Mucosa of rectum (tissue), 2 donors: ENCODE results near the gene SSX2IP.
"Not testable (repeated sequence)": the region's sequence is repeated elsewhere in the genome, so short reads cannot be mapped to it uniquely, and the experiment has no call there.

ENCODE experiments used
- H3K27ac ChIP-seq, 2 donors: one replicate each; pipeline ENCODE4 v1.7.0; 2013; ENCODE audit warnings: inconsistent platforms in 2 of 2, low read depth in 2 of 2, low read length in 2 of 2
- H3K27me3 ChIP-seq, 2 donors: one replicate each; pipeline ENCODE4 v1.7.0; 2013; ENCODE audit warnings: low read length in 2 of 2; ENCODE audit not compliant: control insufficient read depth in 2 of 2, insufficient read depth in 2 of 2
- H3K36me3 ChIP-seq, 2 donors: one replicate each; pipeline ENCODE4 v1.7.0; 2013; ENCODE audit warnings: low read length in 2 of 2; ENCODE audit not compliant: control insufficient read depth in 2 of 2, insufficient read depth in 2 of 2
- H3K4me1 ChIP-seq, 2 donors: one replicate each; pipeline ENCODE4 v1.7.0; 2013; ENCODE audit warnings: low read length in 2 of 2, mild to moderate bottlenecking in 1 of 2; ENCODE audit not compliant: control insufficient read depth in 2 of 2, insufficient read depth in 2 of 2
- H3K4me3 ChIP-seq, 2 donors: one replicate each; pipeline ENCODE4 v1.7.0; 2013; ENCODE audit warnings: low read length in 2 of 2
- H3K9ac ChIP-seq, 2 donors: one replicate each; pipeline ENCODE4 v1.7.0; 2013; ENCODE audit warnings: low read length in 2 of 2, low read depth in 1 of 2, mild to moderate bottlenecking in 1 of 2
- H3K9me3 ChIP-seq, 2 donors: one replicate each; pipeline ENCODE4 v1.7.0; 2013; ENCODE audit warnings: low read length in 2 of 2; ENCODE audit not compliant: control insufficient read depth in 2 of 2
- donor health status: healthy.
- donor health status: Normal muscosa, but diverticular disease.

The SSX2IP gene, protein sequence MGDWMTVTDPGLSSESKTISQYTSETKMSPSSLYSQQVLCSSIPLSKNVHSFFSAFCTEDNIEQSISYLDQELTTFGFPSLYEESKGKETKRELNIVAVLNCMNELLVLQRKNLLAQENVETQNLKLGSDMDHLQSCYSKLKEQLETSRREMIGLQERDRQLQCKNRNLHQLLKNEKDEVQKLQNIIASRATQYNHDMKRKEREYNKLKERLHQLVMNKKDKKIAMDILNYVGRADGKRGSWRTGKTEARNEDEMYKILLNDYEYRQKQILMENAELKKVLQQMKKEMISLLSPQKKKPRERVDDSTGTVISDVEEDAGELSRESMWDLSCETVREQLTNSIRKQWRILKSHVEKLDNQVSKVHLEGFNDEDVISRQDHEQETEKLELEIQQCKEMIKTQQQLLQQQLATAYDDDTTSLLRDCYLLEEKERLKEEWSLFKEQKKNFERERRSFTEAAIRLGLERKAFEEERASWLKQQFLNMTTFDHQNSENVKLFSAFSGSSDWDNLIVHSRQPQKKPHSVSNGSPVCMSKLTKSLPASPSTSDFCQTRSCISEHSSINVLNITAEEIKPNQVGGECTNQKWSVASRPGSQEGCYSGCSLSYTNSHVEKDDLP

DNA sequence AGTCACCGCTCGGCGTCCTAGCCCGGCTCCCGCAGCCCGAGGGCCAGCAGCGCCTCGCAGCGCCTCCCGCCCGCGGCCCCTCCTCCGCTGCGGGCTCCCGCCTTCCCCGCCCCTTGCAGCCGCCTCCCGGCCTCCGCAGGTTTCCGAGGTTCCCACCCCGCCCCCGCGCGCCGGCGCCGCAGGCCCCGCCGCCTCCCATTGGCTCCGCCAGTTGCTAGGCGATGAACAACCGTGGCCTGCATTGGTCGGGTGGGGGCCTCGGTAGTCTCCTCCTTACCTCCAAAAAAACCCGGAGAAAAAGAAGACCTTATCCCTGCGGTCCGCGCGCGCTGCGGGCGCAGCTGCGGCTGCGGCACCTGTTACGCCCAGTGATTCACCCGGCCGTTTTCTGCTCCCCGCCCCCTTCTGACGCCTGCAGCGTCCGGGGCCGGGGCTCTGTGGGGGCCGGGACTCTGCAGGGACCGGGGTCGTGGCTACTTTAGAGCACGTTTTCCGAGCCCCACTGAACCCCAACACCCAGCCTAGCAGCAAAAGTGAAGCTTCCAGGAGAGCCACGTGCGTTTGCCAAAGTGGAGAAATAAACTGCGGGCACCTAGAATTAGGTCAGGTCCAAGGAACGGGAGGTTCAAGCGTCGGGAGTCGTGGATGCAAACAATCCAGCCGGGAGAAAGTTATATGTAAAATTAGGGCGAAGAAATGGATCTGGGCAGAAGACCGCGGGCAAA is at the start of gene SSX2IP:
SSX2IP (minus strand) TSS at position 65 of the 725 bp plus-strand sequence. CDS start 19,242 bp downstream, outside the sequence.
- Histone ChIP-seq H3K36me3 (no peaks in the 10 kb centered on the region), H3K27me3 (no peaks in the 10 kb centered on the region), H3K4me3 (peak within 1 kb of the TSS; percentile 84 to 87), H3K4me1 (peaks cover 8 to 12% of the 10 kb centered on the region in 2 donors), H3K9me3 (no peaks in the 10 kb centered on the region), H3K27ac (peak within 1 kb of the TSS; percentile 81 to 85), H3K9ac (peak within 1 kb of the TSS; percentile 80 to 82)

DNA sequence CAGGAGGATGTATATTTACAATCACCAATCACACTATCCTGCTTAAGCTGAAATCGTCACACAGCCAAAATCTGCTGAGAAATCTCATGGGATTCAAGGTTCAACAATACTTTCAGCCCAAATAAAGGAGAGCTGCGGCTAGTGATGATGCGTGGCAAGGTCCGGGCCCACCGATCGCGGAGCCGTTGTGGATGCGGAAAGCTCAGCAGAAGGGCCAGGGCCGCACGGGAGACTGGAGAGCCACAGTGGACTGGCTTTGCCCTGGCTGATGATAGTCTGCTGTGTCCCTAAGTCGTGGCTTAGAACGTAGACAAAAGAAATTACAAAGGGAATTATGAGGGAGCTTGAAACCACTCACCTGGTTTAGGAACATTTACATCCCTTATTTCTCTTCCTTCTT is 48.0 kb upstream of the SSX2IP start:
- no peaks in the 10 kb centered on the region for H3K36me3 ChIP-seq
- no peak overlapping the region for H3K27ac ChIP-seq
- H3K27me3 ChIP-seq = no peaks in the 10 kb centered on the region
- no peaks in the 10 kb centered on the region for H3K9me3 ChIP-seq
- no peaks in the 10 kb centered on the region for H3K4me1 ChIP-seq
- H3K4me3 ChIP-seq = no peak overlapping the region
- no peak overlapping the region for H3K9ac ChIP-seq

DNA sequence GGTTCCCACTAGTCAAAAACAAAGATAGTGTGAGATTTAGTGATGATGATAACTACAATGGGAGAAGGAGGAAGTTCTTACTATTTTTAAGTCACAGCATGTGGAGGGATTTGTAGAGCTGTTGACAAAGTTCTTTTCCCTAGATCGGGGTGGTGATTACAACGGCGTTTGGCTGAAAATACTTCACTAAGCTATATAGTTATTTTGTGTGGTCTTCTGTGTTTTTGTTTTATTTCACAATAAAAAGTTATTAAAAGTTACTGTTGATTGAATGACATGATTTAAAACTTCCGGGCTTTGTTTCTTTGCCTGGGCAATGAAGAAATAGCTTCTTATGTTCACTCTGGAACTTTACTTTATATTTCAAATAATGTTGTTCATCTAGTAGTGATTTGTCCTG is 47.3 kb upstream of the SSX2IP start:
- no peaks in the 10 kb centered on the region for H3K27me3 ChIP-seq
- H3K4me1 ChIP-seq = no peaks in the 10 kb centered on the region
- H3K4me3 ChIP-seq = no peak overlapping the region
- no peak overlapping the region for H3K9ac ChIP-seq
- H3K9me3 ChIP-seq = no peaks in the 10 kb centered on the region
- no peaks in the 10 kb centered on the region for H3K36me3 ChIP-seq
- no peak overlapping the region for H3K27ac ChIP-seq

DNA sequence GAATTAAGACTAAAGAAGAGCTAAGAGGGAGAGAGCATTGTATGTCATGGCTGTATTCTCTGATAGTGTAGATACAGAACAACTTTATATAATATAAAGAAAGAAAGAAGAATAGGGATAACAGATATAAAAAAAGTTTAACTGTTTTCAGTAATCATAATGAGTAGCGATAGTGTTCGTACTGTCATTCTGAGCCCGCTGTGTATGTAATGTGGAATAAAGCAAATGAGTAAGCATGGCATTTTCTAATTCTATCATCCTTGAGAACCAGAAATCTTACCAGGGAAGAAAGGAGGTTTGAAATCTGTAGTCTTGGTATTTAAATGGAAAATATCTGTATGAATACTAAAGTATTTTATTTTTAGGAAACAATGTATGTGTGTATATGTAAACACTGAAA is 46.7 kb upstream of the SSX2IP start:
- H3K27ac ChIP-seq = no peak overlapping the region
- no peak overlapping the region for H3K9ac ChIP-seq
- H3K9me3 ChIP-seq = no peaks in the 10 kb centered on the region
- H3K27me3 ChIP-seq = no peaks in the 10 kb centered on the region
- no peaks in the 10 kb centered on the region for H3K36me3 ChIP-seq
- H3K4me3 ChIP-seq = no peak overlapping the region
- no peaks in the 10 kb centered on the region for H3K4me1 ChIP-seq

DNA sequence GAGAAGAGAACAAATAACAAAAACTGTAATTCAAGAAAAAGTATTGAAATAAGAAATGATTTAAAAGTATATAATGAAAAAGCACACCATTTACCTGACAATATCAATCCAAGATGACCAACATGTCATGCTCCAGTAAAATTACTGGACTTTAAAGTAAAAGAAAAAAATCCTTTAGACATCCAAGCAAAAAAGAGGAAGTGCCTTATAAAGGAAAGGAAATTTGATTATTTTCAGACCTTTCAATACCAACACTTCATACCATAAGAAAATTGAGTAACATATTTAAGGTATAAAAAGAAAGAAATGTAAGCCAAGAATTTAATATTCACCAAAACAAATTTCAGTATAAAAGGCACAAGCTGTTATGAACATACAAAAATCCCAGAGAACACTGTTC is 46.2 kb upstream of the SSX2IP start:
- Histone ChIP-seq H3K4me3 (no peak overlapping the region), H3K9me3 (no peaks in the 10 kb centered on the region), H3K4me1 (no peaks in the 10 kb centered on the region), H3K27me3 (no peaks in the 10 kb centered on the region), H3K36me3 (no peaks in the 10 kb centered on the region), H3K27ac (no peak overlapping the region), H3K9ac (no peak overlapping the region)

DNA sequence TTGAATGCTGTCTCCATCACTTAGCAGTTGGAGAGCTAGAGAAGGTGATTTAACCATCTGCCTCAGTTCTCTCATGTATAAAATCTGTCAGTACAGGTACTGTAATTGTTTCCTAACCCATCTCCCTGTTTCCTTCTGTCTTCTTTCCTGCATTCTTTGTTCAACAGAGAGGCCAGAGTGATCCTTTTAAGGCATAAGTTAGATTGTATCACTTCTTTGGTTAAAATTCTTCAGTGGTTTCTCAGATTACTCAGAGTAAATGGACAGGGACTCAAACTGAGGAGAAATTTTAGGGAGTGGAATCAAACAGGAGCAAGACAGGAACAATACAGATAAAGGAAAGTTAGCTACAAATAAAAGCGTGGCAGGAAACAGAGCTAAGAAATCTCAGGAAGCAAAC is 45.2 kb upstream of the SSX2IP start:
- no peaks in the 10 kb centered on the region for H3K36me3 ChIP-seq
- no peak overlapping the region for H3K4me3 ChIP-seq
- H3K9ac ChIP-seq = no peak overlapping the region
- no peaks in the 10 kb centered on the region for H3K9me3 ChIP-seq
- no peaks in the 10 kb centered on the region for H3K27me3 ChIP-seq
- no peaks in the 10 kb centered on the region for H3K4me1 ChIP-seq
- no peak overlapping the region for H3K27ac ChIP-seq

DNA sequence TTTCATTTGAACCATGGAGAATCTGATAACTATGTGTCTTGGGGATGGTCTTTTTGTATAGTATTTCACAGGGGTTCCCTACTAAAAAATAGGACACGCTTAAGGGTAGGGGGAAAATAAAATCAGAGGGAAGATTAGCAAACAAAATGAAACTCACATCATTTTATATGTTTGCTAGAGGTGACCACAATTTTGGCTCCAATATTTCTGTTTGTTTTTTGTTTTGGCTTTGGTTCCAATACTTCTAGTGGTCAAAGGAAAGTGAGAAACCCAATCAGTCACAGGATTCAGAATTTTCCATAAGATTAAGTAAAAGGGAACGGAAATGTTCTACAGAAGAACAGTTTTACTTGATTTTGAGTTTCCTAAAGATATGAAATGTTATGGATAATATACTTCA is 42.3 kb upstream of the SSX2IP start:
- Histone ChIP-seq H3K9me3 (no peaks in the 10 kb centered on the region), H3K27me3 (no peaks in the 10 kb centered on the region), H3K27ac (no peak overlapping the region), H3K9ac (no peak overlapping the region), H3K4me1 (no peaks in the 10 kb centered on the region), H3K4me3 (no peak overlapping the region), H3K36me3 (no peaks in the 10 kb centered on the region)

DNA sequence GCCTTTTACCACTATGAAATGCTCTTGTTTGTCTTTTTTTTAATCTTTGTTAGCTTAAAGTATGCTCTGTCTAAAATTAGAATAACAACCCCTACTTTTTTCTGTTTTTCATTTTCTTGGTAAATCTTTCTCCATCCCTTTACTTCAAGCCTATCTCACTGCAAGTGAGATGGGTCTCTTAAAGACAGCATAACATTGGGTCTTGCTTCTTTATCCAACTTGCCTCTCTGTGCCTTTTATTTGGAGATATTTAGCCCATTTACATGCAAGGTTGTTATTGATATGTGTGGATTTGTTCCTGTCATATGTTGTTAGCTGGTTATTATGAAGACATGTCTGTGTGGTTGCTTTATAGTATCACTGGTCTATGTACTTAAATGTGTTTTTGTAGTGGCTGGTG is 41.3 kb upstream of the SSX2IP start:
- Histone ChIP-seq H3K9me3 (no peaks in the 10 kb centered on the region), H3K4me1 (no peaks in the 10 kb centered on the region), H3K27me3 (no peaks in the 10 kb centered on the region), H3K4me3 (no peak overlapping the region), H3K27ac (no peak overlapping the region), H3K9ac (no peak overlapping the region), H3K36me3 (no peaks in the 10 kb centered on the region)

DNA sequence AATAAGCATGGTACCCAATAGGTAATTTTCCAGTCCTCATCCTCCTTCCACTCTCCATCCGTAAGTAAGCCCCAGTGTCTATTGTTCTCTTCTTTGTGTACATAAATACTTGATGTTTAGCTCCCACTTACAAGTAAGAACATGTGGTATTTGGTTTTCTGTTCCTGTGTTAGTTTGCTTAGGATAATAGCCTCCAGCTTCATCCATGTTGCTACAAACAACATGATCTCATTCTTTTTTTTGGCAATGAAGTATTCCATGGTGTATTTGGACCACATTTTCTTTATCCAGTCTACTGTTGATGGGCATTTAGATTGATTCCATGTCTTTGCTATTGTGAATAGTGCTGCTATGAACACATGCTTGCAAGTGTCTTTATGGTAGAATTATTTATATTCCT is 37.5 kb upstream of the SSX2IP start:
- not testable (repeated sequence) for H3K27me3 ChIP-seq, H3K36me3 ChIP-seq, H3K27ac ChIP-seq, H3K9me3 ChIP-seq, H3K9ac ChIP-seq, H3K4me3 ChIP-seq, H3K4me1 ChIP-seq
